Thymus (tissue), 14 donors: ENCODE results near the gene HTR4. TPM values are rescaled to one million over a fixed set of nuclear protein-coding genes. Genes with fewer than 3 reads are reported as not detected.

Experiments
- DNase-seq, 9 donors: peaks; one replicate each; pipeline ENCODE4 v3.0.0-alpha.2; 2013; ENCODE audit warnings: low spot score in 9 of 9, low read depth in 6 of 9, missing footprints in 1 of 9
- H3K27ac ChIP-seq, 2 donors: one replicate each; pipeline ENCODE4 v1.5.1; 2013; ENCODE audit warnings: control low read depth in 1 of 2, low read depth in 1 of 2, low read length in 1 of 2, mild to moderate bottlenecking in 1 of 2, moderate library complexity in 1 of 2
- H3K27me3 ChIP-seq, 2 donors: one replicate each; pipeline ENCODE4 v1.5.1; 2013; ENCODE audit warnings: low read length in 1 of 2; ENCODE audit not compliant: control insufficient read depth in 2 of 2, insufficient read depth in 1 of 2
- H3K36me3 ChIP-seq, 2 donors: one replicate each; pipeline ENCODE4 v1.5.1; 2013; ENCODE audit warnings: low read length in 1 of 2, mild to moderate bottlenecking in 1 of 2, moderate library complexity in 1 of 2; ENCODE audit not compliant: control insufficient read depth in 2 of 2, insufficient read depth in 2 of 2
- H3K4me1 ChIP-seq, 2 donors: one replicate each; pipeline ENCODE4 v1.5.1; 2013; ENCODE audit warnings: low read length in 2 of 2; ENCODE audit not compliant: control insufficient read depth in 2 of 2, insufficient read depth in 2 of 2
- H3K4me3 ChIP-seq, 2 donors: one replicate each; pipeline ENCODE4 v1.5.1; 2013; ENCODE audit warnings: low read length in 2 of 2, control low read depth in 1 of 2, mild to moderate bottlenecking in 1 of 2
- H3K9me3 ChIP-seq, 2 donors: one replicate each; pipeline ENCODE4 v1.5.1; 2013; ENCODE audit warnings: low read length in 1 of 2, mild to moderate bottlenecking in 1 of 2; ENCODE audit not compliant: control insufficient read depth in 2 of 2, insufficient read depth in 1 of 2
- WGBS: extraction: QIAGEN DNeasy Blood & Tissue Kit; methylation state at CpG from one replicate; pipeline ENCODE4 v1.1.7; 2013; 5-methylcytosine and 5-hydroxymethylcytosine counted together
- long read RNA-seq, 10 donors: transcript quantifications; one replicate each; lab custom pipeline, GENCODE V29; 2026
- polyA plus RNA-seq: library from polyadenylated mRNA; stranded (reverse); fragments of 200-250 nt; gene quantifications from one replicate; pipeline ENCODE4 v1.2.3, GENCODE V29; 2013
- total RNA-seq: library from RNA; stranded (reverse); fragments of 120-200 nt; gene quantifications from one replicate; pipeline ENCODE4 v1.2.4, GENCODE V29; 2013
- donor health status: healthy.

HTR4 gene
- total RNA-seq (not detected), polyA plus RNA-seq (0.05 TPM)
- long read RNA-seq, donor 1 = 0 reads
- long read RNA-seq, donor 2 = 0 reads
- long read RNA-seq, donor 3 = 0 reads
- long read RNA-seq, donor 4 = 0 reads
- long read RNA-seq, donor 5 = 0 reads
- long read RNA-seq, donor 6 = 0 reads
- long read RNA-seq, donor 7 = 0 reads
- long read RNA-seq, donor 8 = 0 reads
- long read RNA-seq, donor 9 = 0 reads
- long read RNA-seq, donor 10 = 0 reads

- Histone ChIP-seq H3K27me3 (peaks cover 14 to 39% of the 10 kb centered on the region in 2 donors), H3K4me1 (no peaks in the 10 kb centered on the region), H3K27ac (no peak within 1 kb of the TSS), H3K9me3 (no peaks in the 10 kb centered on the region), H3K36me3 (no peaks in the 10 kb centered on the region), H3K4me3 (no peak within 1 kb of the TSS)
- DNase-seq = no peak
- 8% methylated on average over 72 of the region's 72 CpGs for WGBS
Observed at GRCh38 chr5:148653836-148654781, at the start of gene HTR4. Gene HTR4, minus strand, starts transcription at chr5:148654527. Its CDS starts 17,513 bp downstream, at chr5:148637014.

GRCh38 chr5:148702019-148702596, 47.8 kb upstream of the HTR4 start:
- no peak for DNase-seq
- H3K36me3 ChIP-seq = no peaks in the 10 kb centered on the region
- H3K4me1 ChIP-seq = no peaks in the 10 kb centered on the region
- no peak overlapping the region for H3K4me3 ChIP-seq
- H3K27ac ChIP-seq = no peak overlapping the region
- H3K9me3 ChIP-seq = no peaks in the 10 kb centered on the region
- H3K27me3 ChIP-seq = no peaks in the 10 kb centered on the region

- H3K36me3 ChIP-seq = no peaks in the 10 kb centered on the region
- WGBS = 68% methylated on average over 3 of the region's 3 CpGs
- no peak overlapping the region for H3K27ac ChIP-seq
- no peak overlapping the region for H3K4me3 ChIP-seq
- no peaks in the 10 kb centered on the region for H3K9me3 ChIP-seq
- DNase-seq = no peak
- no peaks in the 10 kb centered on the region for H3K27me3 ChIP-seq
- H3K4me1 ChIP-seq = no peaks in the 10 kb centered on the region
Observed at GRCh38 chr5:148699028-148699427, 44.7 kb upstream of the HTR4 start.

- Histone ChIP-seq H3K4me1 (no peaks in the 10 kb centered on the region), H3K4me3 (no peak overlapping the region), H3K27ac (no peak overlapping the region), H3K27me3 (no peaks in the 10 kb centered on the region), H3K36me3 (no peaks in the 10 kb centered on the region), H3K9me3 (no peaks in the 10 kb centered on the region)
- DNase-seq = no peak
- 88% methylated on average over 2 of the region's 2 CpGs for WGBS
Observed at GRCh38 chr5:148697809-148698196, 43.5 kb upstream of the HTR4 start.

- H3K4me3 ChIP-seq = no peak overlapping the region
- H3K36me3 ChIP-seq = no peaks in the 10 kb centered on the region
- no peaks in the 10 kb centered on the region for H3K9me3 ChIP-seq
- H3K27ac ChIP-seq = no peak overlapping the region
- 81% methylated on average over 6 of the region's 6 CpGs for WGBS
- no peaks in the 10 kb centered on the region for H3K4me1 ChIP-seq
- no peaks in the 10 kb centered on the region for H3K27me3 ChIP-seq
- no peak for DNase-seq
Observed at GRCh38 chr5:148697180-148697808, 43.0 kb upstream of the HTR4 start.

GRCh38 chr5:148696187-148697036, 42.1 kb upstream of the HTR4 start:
- Histone ChIP-seq H3K9me3 (no peaks in the 10 kb centered on the region), H3K4me3 (no peak overlapping the region), H3K27me3 (no peaks in the 10 kb centered on the region), H3K27ac (no peak overlapping the region), H3K4me1 (no peaks in the 10 kb centered on the region), H3K36me3 (no peaks in the 10 kb centered on the region)
- DNase-seq = no peak
- 94% methylated on average over 3 of the region's 3 CpGs for WGBS

GRCh38 chr5:148690945-148691344, 36.6 kb upstream of the HTR4 start:
- H3K4me1 ChIP-seq = no peaks in the 10 kb centered on the region
- no peak overlapping the region for H3K4me3 ChIP-seq
- no peaks in the 10 kb centered on the region for H3K36me3 ChIP-seq
- DNase-seq = no peak
- no peak overlapping the region for H3K27ac ChIP-seq
- 75% methylated on average over 1 of the region's 1 CpG for WGBS
- no peaks in the 10 kb centered on the region for H3K9me3 ChIP-seq
- no peaks in the 10 kb centered on the region for H3K27me3 ChIP-seq

- DNase-seq = no peak
- no peaks in the 10 kb centered on the region for H3K4me1 ChIP-seq
- H3K9me3 ChIP-seq = no peaks in the 10 kb centered on the region
- H3K27ac ChIP-seq = no peak overlapping the region
- H3K27me3 ChIP-seq = no peaks in the 10 kb centered on the region
- no peaks in the 10 kb centered on the region for H3K36me3 ChIP-seq
- H3K4me3 ChIP-seq = no peak overlapping the region
Observed at GRCh38 chr5:148688787-148689186, 34.5 kb upstream of the HTR4 start.
